SK-N-SH (cell line): ENCODE data around the gene SLC9A7.

Experiments
- FOXM1 ChIP-seq: IDR thresholded peaks from 2 replicates; pipeline ENCODE4 v1.4.0; 2012; ENCODE audit warnings: low read depth, mild to moderate bottlenecking
- NFIC ChIP-seq: IDR thresholded peaks from 2 replicates; pipeline ENCODE4 v1.4.0; 2012; ENCODE audit warnings: borderline replicate concordance
- POLR2AphosphoS5 ChIP-seq: IDR thresholded peaks from 2 replicates; pipeline ENCODE4 v1.6.1; 2012; ENCODE audit warnings: low read depth, low read length
- TEAD4 ChIP-seq: IDR thresholded peaks from 2 replicates; pipeline ENCODE4 v1.4.0; 2012; ENCODE audit warnings: mild to moderate bottlenecking, borderline replicate concordance; ENCODE audit not compliant: insufficient read depth
- YY1 ChIP-seq: IDR thresholded peaks from 2 replicates; pipeline ENCODE4 v1.4.0; 2012; ENCODE audit warnings: low read depth, mild to moderate bottlenecking
- TF ChIP-seq, protein P1 (sequence below): fragments of 200-600 bp; sonication (generic); IDR thresholded peaks from 2 replicates; pipeline ENCODE4 v1.6.1; 2017; ENCODE audit warnings: antibody characterized with exemption, mild to moderate bottlenecking, moderate library complexity
- TF ChIP-seq, protein P2 (sequence below): fragments of 150-350 bp; IDR thresholded peaks from 2 replicates; pipeline ENCODE4 v1.6.1; 2017; ENCODE audit warnings: antibody characterized with exemption, low read length, low read depth, borderline replicate concordance
- TF ChIP-seq, protein P3 (sequence below): IDR thresholded peaks from 2 replicates; pipeline ENCODE4 v1.4.0; 2012; ENCODE audit warnings: low read depth
- TF ChIP-seq, protein P4 (sequence below): IDR thresholded peaks from 2 replicates; pipeline ENCODE4 v1.6.1; 2012; ENCODE audit warnings: mild to moderate bottlenecking, low read depth, low read length, moderate library complexity

DNA sequence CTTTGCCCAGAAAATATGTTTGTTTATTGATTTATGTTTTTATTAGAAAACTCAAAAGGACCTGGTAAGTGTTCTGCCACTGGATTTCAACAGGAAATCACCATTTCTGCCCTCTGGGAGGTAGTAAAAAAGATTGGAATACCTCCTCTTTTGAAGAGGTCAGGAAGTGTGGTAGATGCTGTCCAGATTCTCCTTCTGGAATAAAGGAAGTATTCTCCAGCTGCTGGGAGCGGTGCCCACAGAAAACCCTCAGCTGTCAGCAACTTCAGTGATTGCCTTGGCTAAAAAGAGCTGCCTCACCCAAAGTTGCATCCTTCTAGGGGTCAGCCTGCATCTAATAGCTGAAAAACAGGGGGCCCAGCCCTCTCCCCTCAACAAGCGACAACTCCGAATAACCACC is 199.9 kb downstream of the SLC9A7 start:
- TF ChIP-seq, protein P1, sequence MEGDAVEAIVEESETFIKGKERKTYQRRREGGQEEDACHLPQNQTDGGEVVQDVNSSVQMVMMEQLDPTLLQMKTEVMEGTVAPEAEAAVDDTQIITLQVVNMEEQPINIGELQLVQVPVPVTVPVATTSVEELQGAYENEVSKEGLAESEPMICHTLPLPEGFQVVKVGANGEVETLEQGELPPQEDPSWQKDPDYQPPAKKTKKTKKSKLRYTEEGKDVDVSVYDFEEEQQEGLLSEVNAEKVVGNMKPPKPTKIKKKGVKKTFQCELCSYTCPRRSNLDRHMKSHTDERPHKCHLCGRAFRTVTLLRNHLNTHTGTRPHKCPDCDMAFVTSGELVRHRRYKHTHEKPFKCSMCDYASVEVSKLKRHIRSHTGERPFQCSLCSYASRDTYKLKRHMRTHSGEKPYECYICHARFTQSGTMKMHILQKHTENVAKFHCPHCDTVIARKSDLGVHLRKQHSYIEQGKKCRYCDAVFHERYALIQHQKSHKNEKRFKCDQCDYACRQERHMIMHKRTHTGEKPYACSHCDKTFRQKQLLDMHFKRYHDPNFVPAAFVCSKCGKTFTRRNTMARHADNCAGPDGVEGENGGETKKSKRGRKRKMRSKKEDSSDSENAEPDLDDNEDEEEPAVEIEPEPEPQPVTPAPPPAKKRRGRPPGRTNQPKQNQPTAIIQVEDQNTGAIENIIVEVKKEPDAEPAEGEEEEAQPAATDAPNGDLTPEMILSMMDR, result no peak
- TF ChIP-seq POLR2AphosphoS5, result no peak
- TF ChIP-seq TEAD4, result no peak
- TF ChIP-seq, protein P2, sequence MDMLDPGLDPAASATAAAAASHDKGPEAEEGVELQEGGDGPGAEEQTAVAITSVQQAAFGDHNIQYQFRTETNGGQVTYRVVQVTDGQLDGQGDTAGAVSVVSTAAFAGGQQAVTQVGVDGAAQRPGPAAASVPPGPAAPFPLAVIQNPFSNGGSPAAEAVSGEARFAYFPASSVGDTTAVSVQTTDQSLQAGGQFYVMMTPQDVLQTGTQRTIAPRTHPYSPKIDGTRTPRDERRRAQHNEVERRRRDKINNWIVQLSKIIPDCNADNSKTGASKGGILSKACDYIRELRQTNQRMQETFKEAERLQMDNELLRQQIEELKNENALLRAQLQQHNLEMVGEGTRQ, result no peak
- no peak for TF ChIP-seq YY1
- no peak for TF ChIP-seq FOXM1
- TF ChIP-seq, protein P3, sequence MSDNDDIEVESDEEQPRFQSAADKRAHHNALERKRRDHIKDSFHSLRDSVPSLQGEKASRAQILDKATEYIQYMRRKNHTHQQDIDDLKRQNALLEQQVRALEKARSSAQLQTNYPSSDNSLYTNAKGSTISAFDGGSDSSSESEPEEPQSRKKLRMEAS, result no peak
- TF ChIP-seq NFIC, result no peak
- TF ChIP-seq, protein P4, sequence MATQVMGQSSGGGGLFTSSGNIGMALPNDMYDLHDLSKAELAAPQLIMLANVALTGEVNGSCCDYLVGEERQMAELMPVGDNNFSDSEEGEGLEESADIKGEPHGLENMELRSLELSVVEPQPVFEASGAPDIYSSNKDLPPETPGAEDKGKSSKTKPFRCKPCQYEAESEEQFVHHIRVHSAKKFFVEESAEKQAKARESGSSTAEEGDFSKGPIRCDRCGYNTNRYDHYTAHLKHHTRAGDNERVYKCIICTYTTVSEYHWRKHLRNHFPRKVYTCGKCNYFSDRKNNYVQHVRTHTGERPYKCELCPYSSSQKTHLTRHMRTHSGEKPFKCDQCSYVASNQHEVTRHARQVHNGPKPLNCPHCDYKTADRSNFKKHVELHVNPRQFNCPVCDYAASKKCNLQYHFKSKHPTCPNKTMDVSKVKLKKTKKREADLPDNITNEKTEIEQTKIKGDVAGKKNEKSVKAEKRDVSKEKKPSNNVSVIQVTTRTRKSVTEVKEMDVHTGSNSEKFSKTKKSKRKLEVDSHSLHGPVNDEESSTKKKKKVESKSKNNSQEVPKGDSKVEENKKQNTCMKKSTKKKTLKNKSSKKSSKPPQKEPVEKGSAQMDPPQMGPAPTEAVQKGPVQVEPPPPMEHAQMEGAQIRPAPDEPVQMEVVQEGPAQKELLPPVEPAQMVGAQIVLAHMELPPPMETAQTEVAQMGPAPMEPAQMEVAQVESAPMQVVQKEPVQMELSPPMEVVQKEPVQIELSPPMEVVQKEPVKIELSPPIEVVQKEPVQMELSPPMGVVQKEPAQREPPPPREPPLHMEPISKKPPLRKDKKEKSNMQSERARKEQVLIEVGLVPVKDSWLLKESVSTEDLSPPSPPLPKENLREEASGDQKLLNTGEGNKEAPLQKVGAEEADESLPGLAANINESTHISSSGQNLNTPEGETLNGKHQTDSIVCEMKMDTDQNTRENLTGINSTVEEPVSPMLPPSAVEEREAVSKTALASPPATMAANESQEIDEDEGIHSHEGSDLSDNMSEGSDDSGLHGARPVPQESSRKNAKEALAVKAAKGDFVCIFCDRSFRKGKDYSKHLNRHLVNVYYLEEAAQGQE, result no peak
